Measurements from ENCODE around the gene CD38.
A peak's percentile ranks its signal among the peaks of the same experiment; 100 is the strongest.

Gene CD38

GRCh38 chr4:15765391-15765790, 12.7 kb upstream of the CD38 start:
- no peak for DNase-seq

DNA sequence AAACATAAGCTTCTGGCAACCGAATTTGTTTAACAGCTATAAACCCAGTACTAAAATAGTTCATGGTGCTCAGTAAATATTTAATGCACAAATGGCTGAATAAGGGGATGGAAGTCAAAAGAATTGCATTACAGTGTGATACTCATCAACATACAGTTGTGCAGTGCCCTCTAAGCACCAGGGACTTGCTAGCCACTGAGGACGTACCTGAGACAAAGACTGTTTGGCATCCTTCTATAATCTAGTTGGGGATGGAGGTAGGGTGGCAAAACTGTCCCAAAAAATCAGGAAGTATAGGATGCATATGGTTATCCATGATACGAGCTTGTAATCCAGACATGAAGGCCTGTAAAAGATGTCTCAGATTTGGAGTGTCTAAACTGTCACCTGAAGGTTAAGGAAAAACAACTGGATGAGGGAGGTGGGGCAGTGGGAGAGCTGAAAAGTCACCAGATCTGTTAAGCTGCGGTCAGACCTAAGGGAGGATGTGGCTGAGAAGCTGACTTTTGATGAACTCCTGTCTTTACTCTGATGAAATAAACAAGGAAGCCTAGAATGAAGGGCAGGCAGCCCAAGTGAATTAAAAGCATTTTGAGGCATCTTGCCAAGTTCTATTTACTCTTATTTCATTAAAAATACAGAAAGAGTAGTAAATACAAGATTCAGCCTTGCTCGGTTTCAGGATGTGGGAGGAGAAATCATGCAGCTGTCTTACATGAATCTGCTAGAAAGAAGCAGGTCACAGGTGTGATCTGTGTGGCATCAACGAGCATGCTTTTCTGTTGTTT, 12.0 kb upstream of the CD38 start:
- no peak for DNase-seq

GRCh38 chr4:15766821-15767220, 11.3 kb upstream of the CD38 start:
- DNase-seq = no peak

DNA sequence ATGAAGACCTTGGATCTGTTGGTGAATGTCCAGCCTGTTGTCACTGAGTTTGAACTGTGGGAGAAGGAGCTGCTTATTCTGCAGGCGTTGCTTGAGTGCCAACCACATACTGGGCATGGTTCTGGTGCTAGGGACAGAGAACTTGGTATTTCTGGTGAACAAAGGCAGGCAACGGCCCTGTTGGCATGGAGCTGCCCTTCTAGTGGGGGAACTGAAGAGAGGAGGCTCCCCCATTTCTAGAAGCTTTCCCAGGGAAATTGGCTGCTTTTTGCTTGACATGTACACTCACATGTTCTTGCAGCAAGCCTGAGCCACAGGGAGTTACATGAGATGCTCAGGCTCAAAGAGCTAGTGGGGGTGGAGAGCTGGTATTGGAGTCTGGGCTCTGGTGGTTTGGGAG, 8.9 kb upstream of the CD38 start:
- no peak for DNase-seq

GRCh38 chr4:15771216-15772058, 6.7 kb upstream of the CD38 start:
- DNase-seq = no peak

GRCh38 chr4:15774020-15774420, 4.1 kb upstream of the CD38 start:
- DNase-seq = no peak

- no peak for DNase-seq
Observed at GRCh38 chr4:15776871-15777648, 1.1 kb upstream of the CD38 start.

DNA sequence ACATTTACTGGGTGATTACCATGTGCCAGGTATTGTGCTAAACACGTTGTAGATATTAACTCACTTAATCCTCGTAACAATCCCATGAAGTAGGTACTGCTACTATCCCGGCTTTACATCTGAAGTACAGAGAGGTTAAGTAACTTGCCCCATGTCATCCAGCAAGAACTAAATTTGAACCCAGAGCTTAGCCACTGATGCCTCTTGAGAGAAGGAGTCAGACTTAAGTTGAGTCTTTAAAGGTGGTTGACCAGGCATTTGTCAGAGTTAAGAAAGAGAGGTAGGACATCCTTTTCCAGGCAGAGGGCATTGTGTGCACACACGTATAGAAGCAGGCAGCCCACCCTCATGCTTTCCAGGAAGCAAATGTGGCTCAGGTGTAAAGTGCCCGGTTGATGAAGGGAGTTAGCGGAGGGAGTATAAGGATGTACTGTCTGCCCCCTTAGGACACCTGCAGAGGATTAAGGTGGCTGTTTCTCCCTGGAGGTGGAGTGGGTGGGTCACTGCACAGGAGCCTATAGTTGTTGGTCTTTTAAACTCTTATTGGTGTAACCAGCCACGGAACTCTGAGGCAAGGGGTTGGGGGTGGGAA, 335 bp upstream of the CD38 start:
- DNase-seq = no peak

GRCh38 chr4:15779306-15779705, 1.2 kb downstream of the CD38 start:
- DNase-seq = peak; percentile 11 to 35

DNA sequence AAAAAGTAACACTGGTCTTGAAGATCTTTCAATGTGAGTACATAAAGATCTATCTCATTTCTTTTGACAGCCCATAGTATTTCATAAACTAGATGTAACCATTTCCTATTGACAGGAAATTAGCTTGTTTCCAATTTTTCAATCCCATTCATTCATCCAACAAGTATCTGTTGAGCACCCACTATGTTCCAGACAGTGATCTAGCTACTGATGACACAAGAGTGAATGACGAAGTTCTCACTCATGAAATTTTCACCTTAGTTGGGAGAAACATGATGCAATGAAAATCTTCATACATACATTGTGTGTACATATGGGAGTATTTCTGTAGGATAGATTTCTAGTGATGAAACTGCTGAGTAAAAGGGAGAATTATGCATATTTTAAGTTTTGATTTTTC, 1.7 kb downstream of the CD38 start:
- no peak for DNase-seq

DNA sequence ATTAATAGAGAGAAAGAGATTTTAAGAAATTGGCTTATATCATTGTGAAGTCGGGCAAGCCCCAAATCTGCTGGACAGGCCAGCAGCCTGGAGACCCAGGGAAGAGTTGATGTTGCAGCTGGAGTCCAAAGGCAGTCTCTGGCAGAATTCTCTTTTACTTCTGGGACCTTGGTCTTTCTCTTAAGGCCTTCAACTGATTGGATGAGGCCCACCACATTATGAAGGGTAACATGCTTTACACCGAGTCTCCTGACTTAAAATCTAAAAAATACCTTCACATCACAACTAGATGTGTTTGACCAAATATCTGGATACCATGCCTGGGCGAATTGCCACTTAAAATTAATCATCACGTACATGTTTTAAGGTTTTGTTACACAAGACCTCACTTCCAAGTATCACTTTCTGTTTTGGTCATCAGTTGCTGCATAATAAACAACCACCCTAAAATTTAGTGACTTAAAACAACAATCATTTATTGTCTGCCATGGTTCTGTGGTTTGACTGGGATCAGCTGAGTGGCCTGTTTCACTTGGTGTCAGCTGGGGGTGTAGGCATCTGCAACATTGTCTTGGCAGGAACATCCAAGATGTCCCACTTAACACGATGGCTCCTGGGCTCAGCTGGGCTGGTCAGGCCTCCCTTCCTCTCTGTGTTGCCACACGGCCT, 3.4 kb downstream of the CD38 start:
- no peak for DNase-seq

DNA sequence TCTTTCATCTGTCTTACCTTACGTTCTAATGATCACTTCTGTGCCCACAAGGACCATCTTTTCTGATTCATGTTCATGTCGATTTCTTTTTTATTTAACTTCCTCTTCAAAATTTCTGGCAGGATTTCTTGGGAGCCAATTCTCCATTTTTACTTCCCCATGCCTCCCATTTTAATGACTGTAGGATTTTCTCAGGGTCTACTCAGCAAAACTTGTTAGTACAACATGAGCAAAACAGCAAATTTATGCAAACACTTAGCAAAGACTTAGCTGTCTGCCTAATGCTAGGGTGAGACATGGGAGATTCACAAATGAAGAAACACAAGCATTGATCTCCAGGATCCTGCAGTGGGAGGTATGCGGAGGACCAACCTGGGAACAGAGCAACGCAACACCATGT, 5.5 kb downstream of the CD38 start:
- no peak for DNase-seq

- no peak for DNase-seq
Observed at GRCh38 chr4:15784959-15785634, 7.0 kb downstream of the CD38 start.

- no peak for DNase-seq
Observed at GRCh38 chr4:15786743-15787142, 8.6 kb downstream of the CD38 start.

- no peak for DNase-seq
Observed at GRCh38 chr4:15792974-15793373, 14.8 kb downstream of the CD38 start.

- DNase-seq = no peak
Observed at GRCh38 chr4:15793506-15794363, 15.6 kb downstream of the CD38 start.

GRCh38 chr4:15794426-15794825, 16.3 kb downstream of the CD38 start:
- no peak for DNase-seq

DNA sequence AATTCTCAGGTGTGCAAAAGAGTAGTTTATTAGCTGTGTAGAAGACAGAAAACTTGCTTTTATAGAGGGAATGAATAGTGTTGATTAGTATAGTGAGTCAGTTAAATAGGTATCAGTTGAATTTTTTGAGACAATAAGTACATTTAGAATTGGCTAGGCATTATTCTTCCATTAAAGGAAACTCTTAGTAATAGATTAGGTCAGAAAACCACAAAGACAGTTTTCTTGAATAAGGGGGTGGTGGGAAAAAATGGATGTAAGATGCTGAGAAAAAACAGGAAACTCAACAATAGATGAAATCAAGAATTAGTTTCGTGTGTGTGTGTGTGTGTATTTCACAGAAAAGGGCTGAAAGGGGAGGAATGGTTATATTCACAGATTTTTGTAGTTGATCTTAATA, 16.8 kb downstream of the CD38 start:
- no peak for DNase-seq

GRCh38 chr4:15797320-15797719, 19.2 kb downstream of the CD38 start:
- DNase-seq = no peak

DNA sequence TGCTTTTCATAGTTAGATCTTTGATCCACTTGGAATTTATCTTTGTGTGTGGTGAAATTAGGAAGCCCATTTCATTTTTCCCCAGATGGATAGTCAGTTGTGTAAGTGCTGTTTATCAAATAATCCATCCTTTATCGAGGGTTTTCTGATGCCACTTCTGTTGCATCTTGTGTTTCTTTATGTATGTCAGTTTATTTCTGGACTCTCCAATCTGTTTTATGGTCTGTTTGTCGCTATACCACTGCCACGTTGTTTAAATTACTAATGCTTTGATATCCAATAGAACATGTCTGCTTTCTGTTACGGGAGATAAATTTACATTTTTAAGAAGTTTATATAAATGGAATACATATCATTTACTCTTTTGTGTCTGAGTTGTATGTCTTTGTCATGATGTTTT, 21.0 kb downstream of the CD38 start:
- no peak for DNase-seq

GRCh38 chr4:15799701-15800100, 21.6 kb downstream of the CD38 start:
- no peak for DNase-seq
